DOHH2 (cell line): ENCODE results near the gene SGO1.

ENCODE experiments used
- H3F3A ChIP-seq: fragments of 200-600 bp; sonication (generic), shearing (Covaris generic); 2 replicates; pipeline ENCODE4 v1.6.0; 2016; ENCODE audit warnings: antibody characterized with exemption, mild to moderate bottlenecking; ENCODE audit not compliant: control insufficient read depth, insufficient read depth
- H3K27ac ChIP-seq: fragments of 200-600 bp; sonication (generic); 2 replicates; pipeline ENCODE4 v1.5.1; 2014; ENCODE audit warnings: low read depth, mild to moderate bottlenecking, low read length, moderate library complexity
- H3K27me3 ChIP-seq: fragments of 200-600 bp; sonication (generic); 2 replicates; pipeline ENCODE4 v1.6.1; 2014; ENCODE audit warnings: mild to moderate bottlenecking, low read length, mixed read lengths; ENCODE audit not compliant: control insufficient read depth
- H3K36me3 ChIP-seq: fragments of 200-600 bp; sonication (generic); 2 replicates; pipeline ENCODE4 v1.6.1; 2014; ENCODE audit warnings: mild to moderate bottlenecking, low read length, moderate library complexity, mixed read lengths; ENCODE audit not compliant: control insufficient read depth
- H3K4me1 ChIP-seq: fragments of 200-600 bp; sonication (generic); 2 replicates; pipeline ENCODE4 v1.6.1; 2014; ENCODE audit warnings: mild to moderate bottlenecking, low read length, mixed read lengths; ENCODE audit not compliant: control insufficient read depth
- H3K4me2 ChIP-seq: fragments of 200-600 bp; sonication (generic); 2 replicates; pipeline ENCODE4 v1.6.0; 2014; ENCODE audit warnings: mild to moderate bottlenecking, low read length, moderate library complexity
- H3K4me3 ChIP-seq: fragments of 200-600 bp; sonication (generic); 2 replicates; pipeline ENCODE4 v1.5.1; 2014; ENCODE audit warnings: mild to moderate bottlenecking, low read length, mixed read lengths
- H3K79me2 ChIP-seq: fragments of 200-600 bp; sonication (generic); 2 replicates; pipeline ENCODE4 v1.6.1; 2014; ENCODE audit warnings: mild to moderate bottlenecking, low read length, mixed read lengths; ENCODE audit not compliant: control insufficient read depth
- H3K9me2 ChIP-seq: fragments of 200-600 bp; sonication (generic); replicated peaks from 2 replicates; pipeline ENCODE4 v1.6.1; 2014; ENCODE audit warnings: mild to moderate bottlenecking, low read length, mixed read lengths; ENCODE audit not compliant: control insufficient read depth
- H3K9me3 ChIP-seq: fragments of 200-600 bp; sonication (generic); 2 replicates; pipeline ENCODE4 v1.6.1; 2014; ENCODE audit warnings: antibody characterized with exemption, low read length, mixed read lengths; ENCODE audit not compliant: control insufficient read depth, insufficient read depth
- H4K20me1 ChIP-seq: fragments of 200-600 bp; sonication (generic); 2 replicates; pipeline ENCODE4 v1.6.0; 2014; ENCODE audit warnings: low read depth, mild to moderate bottlenecking, antibody characterized with exemption, low read length, moderate library complexity; ENCODE audit not compliant: control insufficient read depth, insufficient read depth
- EZH2phosphoT487 ChIP-seq: fragments of 200-600 bp; sonication (generic); IDR thresholded peaks from 2 replicates; pipeline ENCODE4 v1.6.1; 2017; ENCODE audit warnings: borderline replicate concordance, mild to moderate bottlenecking, antibody characterized with exemption, low read length, moderate library complexity, mixed read lengths
- TF ChIP-seq, protein P1 (sequence below): fragments of 200-600 bp; sonication (generic); IDR thresholded peaks from one replicate; pipeline ENCODE4 v1.5.1; 2014; ENCODE audit warnings: antibody characterized with exemption, mild to moderate bottlenecking, low read depth, low read length; ENCODE audit not compliant: poor library complexity, severe bottlenecking

SGO1 gene

DNA sequence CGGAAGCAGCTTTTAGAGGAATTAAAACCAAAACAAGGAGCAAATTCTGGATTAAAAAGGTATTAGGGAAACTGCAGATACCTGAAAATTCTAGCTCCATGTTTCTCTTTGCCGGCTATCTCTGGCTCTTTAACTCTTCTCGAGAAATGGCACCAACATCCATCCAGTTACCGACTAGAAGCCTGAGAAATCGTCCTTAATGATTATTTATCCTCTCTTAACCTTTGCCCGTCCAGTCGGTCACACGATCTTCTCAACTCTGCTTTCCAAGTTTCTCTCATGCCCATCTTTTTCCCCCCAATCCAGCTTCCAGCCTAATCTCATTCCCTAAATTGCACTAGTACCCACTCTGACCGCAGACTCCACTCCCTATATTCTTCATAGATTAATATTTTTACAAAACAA is 596 bp upstream of the SGO1 start:
- TF ChIP-seq EZH2phosphoT487 = no peak
- peak overlapping the region; percentile 96 for H3K4me3 ChIP-seq
- no peaks in the 10 kb centered on the region for H3K9me3 ChIP-seq
- H3K27me3 ChIP-seq = no peaks in the 10 kb centered on the region
- no peaks in the 10 kb centered on the region for H3K9me2 ChIP-seq
- H3K36me3 ChIP-seq = peaks cover 41% of the 10 kb centered on the region
- peak overlapping the region; percentile 90 for H3K27ac ChIP-seq
- H4K20me1 ChIP-seq = no peaks in the 10 kb centered on the region
- peaks cover 45% of the 10 kb centered on the region for H3K79me2 ChIP-seq
- no peaks in the 10 kb centered on the region; the same call in 1 of the 2 replicates for H3F3A ChIP-seq
- peaks cover 21% of the 10 kb centered on the region for H3K4me1 ChIP-seq
- H3K4me2 ChIP-seq = peak overlapping the region; percentile 65

DNA sequence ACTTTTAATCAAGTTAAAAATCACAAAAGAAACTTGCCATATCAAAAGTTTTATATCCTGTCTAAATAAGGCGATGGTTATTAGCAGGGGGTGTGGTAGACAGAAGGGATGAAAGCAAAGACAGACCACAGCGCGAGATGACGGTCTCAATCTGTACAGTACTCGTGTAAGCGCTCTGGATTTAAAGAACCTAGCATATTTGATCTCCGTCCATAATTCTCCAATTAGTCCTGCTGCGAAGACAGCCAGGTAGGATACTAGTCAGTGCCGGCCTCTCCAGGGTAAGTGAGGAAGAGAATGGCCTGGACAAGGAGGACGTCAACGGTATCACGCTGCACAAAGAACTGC is 701 bp downstream of the SGO1 start:
- H4K20me1 ChIP-seq = no peaks in the 10 kb centered on the region
- H3K9me2 ChIP-seq = no peaks in the 10 kb centered on the region
- peak overlapping the region; percentile 85 for H3K4me2 ChIP-seq
- H3K4me3 ChIP-seq = peak overlapping the region; percentile 96
- H3K27ac ChIP-seq = peak overlapping the region; percentile 90
- no peaks in the 10 kb centered on the region for H3K9me3 ChIP-seq
- H3K4me1 ChIP-seq = peaks cover 21% of the 10 kb centered on the region
- H3K36me3 ChIP-seq = peaks cover 53% of the 10 kb centered on the region
- peaks cover 50% of the 10 kb centered on the region for H3K79me2 ChIP-seq
- H3K27me3 ChIP-seq = no peaks in the 10 kb centered on the region
- no peaks in the 10 kb centered on the region; the same call in 1 of the 2 replicates for H3F3A ChIP-seq
- TF ChIP-seq EZH2phosphoT487 = no peak
- TF ChIP-seq, protein P1, sequence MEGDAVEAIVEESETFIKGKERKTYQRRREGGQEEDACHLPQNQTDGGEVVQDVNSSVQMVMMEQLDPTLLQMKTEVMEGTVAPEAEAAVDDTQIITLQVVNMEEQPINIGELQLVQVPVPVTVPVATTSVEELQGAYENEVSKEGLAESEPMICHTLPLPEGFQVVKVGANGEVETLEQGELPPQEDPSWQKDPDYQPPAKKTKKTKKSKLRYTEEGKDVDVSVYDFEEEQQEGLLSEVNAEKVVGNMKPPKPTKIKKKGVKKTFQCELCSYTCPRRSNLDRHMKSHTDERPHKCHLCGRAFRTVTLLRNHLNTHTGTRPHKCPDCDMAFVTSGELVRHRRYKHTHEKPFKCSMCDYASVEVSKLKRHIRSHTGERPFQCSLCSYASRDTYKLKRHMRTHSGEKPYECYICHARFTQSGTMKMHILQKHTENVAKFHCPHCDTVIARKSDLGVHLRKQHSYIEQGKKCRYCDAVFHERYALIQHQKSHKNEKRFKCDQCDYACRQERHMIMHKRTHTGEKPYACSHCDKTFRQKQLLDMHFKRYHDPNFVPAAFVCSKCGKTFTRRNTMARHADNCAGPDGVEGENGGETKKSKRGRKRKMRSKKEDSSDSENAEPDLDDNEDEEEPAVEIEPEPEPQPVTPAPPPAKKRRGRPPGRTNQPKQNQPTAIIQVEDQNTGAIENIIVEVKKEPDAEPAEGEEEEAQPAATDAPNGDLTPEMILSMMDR = no peak

GRCh38 chr3:20182206-20182605 is 3.8 kb downstream of the SGO1 start:
- Histone ChIP-seq H3K27ac (no peak overlapping the region), H3K4me1 (peaks cover 14% of the 10 kb centered on the region), H3K9me2 (no peaks in the 10 kb centered on the region), H3K79me2 (peaks cover 44% of the 10 kb centered on the region), H3K4me2 (no peak overlapping the region), H3F3A (no peaks in the 10 kb centered on the region; the same call in 1 of the 2 replicates), H3K4me3 (no peak overlapping the region), H3K9me3 (no peaks in the 10 kb centered on the region), H3K36me3 (peaks cover 82% of the 10 kb centered on the region), H4K20me1 (no peaks in the 10 kb centered on the region), H3K27me3 (no peaks in the 10 kb centered on the region)
- no peak for TF ChIP-seq EZH2phosphoT487
- TF ChIP-seq, protein P1 = no peak

GRCh38 chr3:20181276-20181675 is 4.7 kb downstream of the SGO1 start:
- Histone ChIP-seq H3K27me3 (no peaks in the 10 kb centered on the region), H3K4me2 (no peak overlapping the region), H3F3A (no peaks in the 10 kb centered on the region; the same call in 1 of the 2 replicates), H3K79me2 (peaks cover 42% of the 10 kb centered on the region), H3K4me1 (peaks cover 12% of the 10 kb centered on the region), H4K20me1 (no peaks in the 10 kb centered on the region), H3K9me2 (no peaks in the 10 kb centered on the region), H3K9me3 (no peaks in the 10 kb centered on the region), H3K36me3 (peaks cover 91% of the 10 kb centered on the region), H3K4me3 (no peak overlapping the region), H3K27ac (no peak overlapping the region)
- TF ChIP-seq, protein P1 = no peak
- TF ChIP-seq EZH2phosphoT487 = no peak
